HG03378 (cell line): ENCODE measurements around the gene MLF2.

Experiments used
- ATAC-seq: cut with Tn5 transposase; IDR thresholded peaks from one replicate; pipeline ENCODE4 v1.9.1; 2021; ENCODE audit warnings: mild to moderate bottlenecking, moderate library complexity; ENCODE audit not compliant: unreplicated experiment

The MLF2 gene

GRCh38 chr12:6698352-6699046 is 54.4 kb downstream of the MLF2 start:
- no peak for ATAC-seq
